Esophagus (tissue), 2 donors: ENCODE data around the gene ZNF512B. TPM values are rescaled to one million over a fixed set of nuclear protein-coding genes. Genes with fewer than 3 reads are reported as not detected.
A peak's percentile ranks its signal among the peaks of the same experiment; 100 is the strongest.
"Not testable (repeated sequence)": the region's sequence is repeated elsewhere in the genome, so short reads cannot be mapped to it uniquely, and the experiment has no call there.

Experiments
- H3K27ac ChIP-seq, 2 donors: one replicate each; pipeline ENCODE4 v1.5.1; 2013; ENCODE audit warnings: low read depth in 2 of 2, mild to moderate bottlenecking in 2 of 2, inconsistent platforms in 1 of 2, low read length in 1 of 2, moderate library complexity in 1 of 2
- H3K27me3 ChIP-seq, 2 donors: one replicate each; pipeline ENCODE4 v1.6.1; 2013; ENCODE audit warnings: low read length in 2 of 2, control low read depth in 1 of 2, mild to moderate bottlenecking in 1 of 2; ENCODE audit not compliant: insufficient read depth in 2 of 2, control insufficient read depth in 1 of 2
- H3K36me3 ChIP-seq, 2 donors: one replicate each; pipeline ENCODE4 v1.6.1; 2013; ENCODE audit warnings: low read length in 1 of 2; ENCODE audit not compliant: control insufficient read depth in 2 of 2, insufficient read depth in 2 of 2
- H3K4me1 ChIP-seq, 2 donors: one replicate each; pipeline ENCODE4 v1.6.1; 2013; ENCODE audit warnings: low read length in 1 of 2; ENCODE audit not compliant: control insufficient read depth in 2 of 2, insufficient read depth in 2 of 2
- H3K4me3 ChIP-seq, 2 donors: one replicate each; pipeline ENCODE4 v1.5.1; 2013; ENCODE audit warnings: low read length in 2 of 2, mild to moderate bottlenecking in 2 of 2, low read depth in 1 of 2, moderate library complexity in 1 of 2
- H3K9me3 ChIP-seq, 2 donors: one replicate each; pipeline ENCODE4 v1.6.1; 2013; ENCODE audit warnings: mild to moderate bottlenecking in 2 of 2, low read depth in 1 of 2, low read length in 1 of 2, moderate library complexity in 1 of 2; ENCODE audit not compliant: control insufficient read depth in 2 of 2, insufficient read depth in 1 of 2
- WGBS, 2 donors: extraction: QIAGEN DNeasy Blood & Tissue Kit; methylation state at CpG; one replicate each; pipeline ENCODE4 v1.1.7; 2013; 5-methylcytosine and 5-hydroxymethylcytosine counted together
- polyA plus RNA-seq, 2 donors: library from polyadenylated mRNA; stranded (reverse); fragments of 200-250 nt; gene quantifications; one replicate each; pipeline ENCODE4 v1.2.3, GENCODE V29; 2013
- donor health status: healthy with polysubstance abuse.
- donor health status: Bipolar disorder and iron deficiency.

The ZNF512B gene
- polyA plus RNA-seq, 2 donors, result 10.1 to 18.3 TPM

- Histone ChIP-seq H3K27ac (peak overlapping the region; percentile 92), H3K4me3 (peak overlapping the region; percentile 59 to 68), H3K4me1 (peaks cover 2 to 18% of the 10 kb centered on the region in 2 donors), H3K36me3 (peaks cover 8 to 9% of the 10 kb centered on the region in 2 donors), H3K9me3 (no peaks in the 10 kb centered on the region), H3K27me3 (no peaks in the 10 kb centered on the region)
- WGBS, 2 donors, result 1 to 2% methylated on average over 8 to 47 of the region's 47 CpGs
Observed at GRCh38 chr20:63979229-63979556, 9.5 kb upstream of the ZNF512B start.

- H3K4me1 ChIP-seq, result peaks cover 2 to 21% of the 10 kb centered on the region in 2 donors
- 8 to 10% methylated on average over 44 to 52 of the region's 52 CpGs for WGBS, 2 donors
- H3K27me3 ChIP-seq, result no peaks in the 10 kb centered on the region
Observed at GRCh38 chr20:63978319-63979228, 8.8 kb upstream of the ZNF512B start.

GRCh38 chr20:63977739-63978276, 8.1 kb upstream of the ZNF512B start:
- Histone ChIP-seq H3K4me1 (peaks cover under 1 to 21% of the 10 kb centered on the region in 2 donors), H3K9me3 (no peaks in the 10 kb centered on the region), H3K36me3 (peaks cover 5 to 9% of the 10 kb centered on the region in 2 donors), H3K4me3 (peak overlapping the region in 1 of 2 donors; percentile 59), H3K27ac (peak overlapping the region in 1 of 2 donors; percentile 92), H3K27me3 (no peaks in the 10 kb centered on the region)
- WGBS, 2 donors, result 57 to 59% methylated on average over 16 of the region's 16 CpGs

More at GRCh38 chr20:63978319-63979228, 8.8 kb upstream of the ZNF512B start:
- Histone ChIP-seq H3K9me3 (no peaks in the 10 kb centered on the region), H3K36me3 (peaks cover 8 to 9% of the 10 kb centered on the region in 2 donors), H3K4me3 (peak overlapping the region; percentile 59 to 68), H3K27ac (peak overlapping the region; percentile 92)

GRCh38 chr20:63976980-63977738, 7.4 kb upstream of the ZNF512B start:
- Histone ChIP-seq H3K4me3 (no peak overlapping the region), H3K27ac (no peak overlapping the region), H3K4me1 (peaks cover 0 to 21% of the 10 kb centered on the region in 2 donors), H3K36me3 (peaks cover 5 to 9% of the 10 kb centered on the region in 2 donors), H3K27me3 (no peaks in the 10 kb centered on the region), H3K9me3 (no peaks in the 10 kb centered on the region)
- WGBS, 2 donors, result 90 to 93% methylated on average over 18 of the region's 18 CpGs

- H3K9me3 ChIP-seq, H3K27ac ChIP-seq, H3K27me3 ChIP-seq, H3K4me3 ChIP-seq, H3K36me3 ChIP-seq: not testable (repeated sequence)
- peaks cover 0 to 19% of the 10 kb centered on the region in 2 donors for H3K4me1 ChIP-seq
- WGBS, 2 donors, result 89 to 90% methylated on average over 7 of the region's 7 CpGs
Observed at GRCh38 chr20:63976511-63976910, 6.8 kb upstream of the ZNF512B start.

- Histone ChIP-seq H3K27ac (peak overlapping the region in 1 of 2 donors; percentile 42), H3K4me1 (peaks cover 0 to 16% of the 10 kb centered on the region in 2 donors), H3K4me3 (no peak overlapping the region), H3K36me3 (peaks cover 5 to 9% of the 10 kb centered on the region in 2 donors), H3K27me3 (no peaks in the 10 kb centered on the region), H3K9me3 (no peaks in the 10 kb centered on the region)
- WGBS, 2 donors, result 64 to 67% methylated on average over 19 of the region's 19 CpGs
Observed at GRCh38 chr20:63974402-63975200, 4.9 kb upstream of the ZNF512B start.

GRCh38 chr20:63973636-63974401, 4.1 kb upstream of the ZNF512B start:
- Histone ChIP-seq H3K4me1 (peaks cover 0 to 19% of the 10 kb centered on the region in 2 donors), H3K27me3 (no peaks in the 10 kb centered on the region), H3K36me3 (peaks cover 5 to 9% of the 10 kb centered on the region in 2 donors), H3K9me3 (no peaks in the 10 kb centered on the region), H3K4me3 (peak overlapping the region in 1 of 2 donors; percentile 5), H3K27ac (peak overlapping the region in 1 of 2 donors; percentile 8)
- WGBS, 2 donors, result 7 to 13% methylated on average over 36 to 37 of the region's 37 CpGs

- WGBS, 2 donors, result 96 to 98% methylated on average over 3 of the region's 3 CpGs
- no peak overlapping the region for H3K27ac ChIP-seq
- no peaks in the 10 kb centered on the region for H3K9me3 ChIP-seq
- peaks cover 5 to 9% of the 10 kb centered on the region in 2 donors for H3K36me3 ChIP-seq
- H3K4me1 ChIP-seq, result peaks cover 1 to 22% of the 10 kb centered on the region in 2 donors
- H3K27me3 ChIP-seq, result no peaks in the 10 kb centered on the region
- no peak overlapping the region for H3K4me3 ChIP-seq
Observed at GRCh38 chr20:63973160-63973479, 3.4 kb upstream of the ZNF512B start.
